Measurements from ENCODE around the gene LRRC74B. TPM values are rescaled to one million over a fixed set of nuclear protein-coding genes. Genes with fewer than 3 reads are reported as not detected.

The LRRC74B gene
- total RNA-seq, 2 experiments from 2014 or later, result not detected

DNA sequence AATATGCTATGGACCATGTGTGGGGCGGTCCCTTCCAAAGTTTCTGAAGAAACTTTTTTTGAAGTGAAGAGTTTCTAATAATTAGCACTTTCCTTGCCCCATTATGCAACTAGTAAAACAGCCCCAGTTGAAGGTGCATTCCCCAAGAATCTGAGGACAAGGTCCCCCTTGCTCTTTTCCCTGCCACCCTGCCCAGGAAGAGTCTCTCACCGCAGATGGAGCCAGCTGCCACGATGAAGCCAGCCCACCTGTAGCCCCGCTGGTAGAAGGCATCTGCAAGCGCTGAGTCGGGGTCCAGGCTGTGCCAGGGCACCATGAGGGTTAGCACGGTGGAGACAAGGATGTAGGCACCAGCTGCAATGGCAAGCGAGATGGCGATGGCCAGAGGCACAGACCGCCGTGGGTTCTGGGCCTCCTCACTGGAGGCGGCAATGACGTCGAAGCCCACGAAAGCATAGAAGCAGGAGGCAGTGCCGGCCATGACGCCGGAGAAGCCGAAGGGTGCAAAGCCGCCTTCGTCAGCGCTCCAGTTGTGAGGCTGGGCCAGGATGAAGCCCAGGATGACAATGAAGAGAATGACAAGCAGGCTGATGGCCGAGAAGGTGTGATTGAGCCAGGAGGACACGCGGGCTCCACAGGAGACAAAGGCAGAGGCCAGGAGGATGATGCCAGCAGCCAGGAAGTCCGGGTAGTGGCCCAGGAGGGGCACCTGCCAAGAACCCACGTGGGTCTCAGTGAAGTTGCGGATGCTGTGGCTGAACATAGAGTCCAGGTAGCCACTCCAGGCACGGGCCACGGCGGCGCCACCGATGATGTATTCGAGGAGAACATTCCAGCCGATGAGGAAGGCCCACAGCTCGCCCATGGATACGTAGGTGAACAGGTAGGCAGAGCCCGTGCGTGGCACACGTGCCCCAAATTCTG is 14.9 kb upstream of the LRRC74B start:
- POLR2A ChIA-PET, result no interaction called here
- no peaks in the 10 kb centered on the region for H3K36me3 Mint-ChIP-seq (ENCODE audit: low read depth)
- H3K4me1 Mint-ChIP-seq (ENCODE audit: low read depth), result peaks cover 4% of the 10 kb centered on the region
- H3K27me3 Mint-ChIP-seq, result peaks cover 21% of the 10 kb centered on the region
- CTCF ChIA-PET, result no interaction called here
- intact Hi-C loops (cut with micrococcal nuclease), result no loop called here
- no peaks in the 10 kb centered on the region for H3K9me3 Mint-ChIP-seq
- no peak overlapping the region for H3K4me3 Mint-ChIP-seq
- ATAC-seq (no peak), DNase-seq (no peak)
- TF ChIP-seq, protein P1, sequence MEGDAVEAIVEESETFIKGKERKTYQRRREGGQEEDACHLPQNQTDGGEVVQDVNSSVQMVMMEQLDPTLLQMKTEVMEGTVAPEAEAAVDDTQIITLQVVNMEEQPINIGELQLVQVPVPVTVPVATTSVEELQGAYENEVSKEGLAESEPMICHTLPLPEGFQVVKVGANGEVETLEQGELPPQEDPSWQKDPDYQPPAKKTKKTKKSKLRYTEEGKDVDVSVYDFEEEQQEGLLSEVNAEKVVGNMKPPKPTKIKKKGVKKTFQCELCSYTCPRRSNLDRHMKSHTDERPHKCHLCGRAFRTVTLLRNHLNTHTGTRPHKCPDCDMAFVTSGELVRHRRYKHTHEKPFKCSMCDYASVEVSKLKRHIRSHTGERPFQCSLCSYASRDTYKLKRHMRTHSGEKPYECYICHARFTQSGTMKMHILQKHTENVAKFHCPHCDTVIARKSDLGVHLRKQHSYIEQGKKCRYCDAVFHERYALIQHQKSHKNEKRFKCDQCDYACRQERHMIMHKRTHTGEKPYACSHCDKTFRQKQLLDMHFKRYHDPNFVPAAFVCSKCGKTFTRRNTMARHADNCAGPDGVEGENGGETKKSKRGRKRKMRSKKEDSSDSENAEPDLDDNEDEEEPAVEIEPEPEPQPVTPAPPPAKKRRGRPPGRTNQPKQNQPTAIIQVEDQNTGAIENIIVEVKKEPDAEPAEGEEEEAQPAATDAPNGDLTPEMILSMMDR (IDR thresholded peaks at IDR 0.05), result no peak
- no peak overlapping the region for H3K27ac Mint-ChIP-seq

GRCh38 chr22:21031545-21032036 is 14.2 kb upstream of the LRRC74B start:
- DNase-seq (no peak), ATAC-seq (no peak)
- Mint-ChIP-seq H3K4me1 (ENCODE audit: low read depth) (peaks cover 2% of the 10 kb centered on the region), H3K4me3 (no peak overlapping the region), H3K27me3 (peaks cover 21% of the 10 kb centered on the region), H3K27ac (no peak overlapping the region), H3K36me3 (ENCODE audit: low read depth) (no peaks in the 10 kb centered on the region), H3K9me3 (no peaks in the 10 kb centered on the region)
- TF ChIP-seq, protein P1 (IDR thresholded peaks at IDR 0.05), result no peak
- ChIA-PET POLR2A (no interaction called here), CTCF (interaction anchor here (1.4 kb wide), 1 partner anchor 71 kb away, joined by 5 read pairs; no protein-coding TSS in a partner anchor)
- intact Hi-C loops (cut with micrococcal nuclease), result no loop called here

DNA sequence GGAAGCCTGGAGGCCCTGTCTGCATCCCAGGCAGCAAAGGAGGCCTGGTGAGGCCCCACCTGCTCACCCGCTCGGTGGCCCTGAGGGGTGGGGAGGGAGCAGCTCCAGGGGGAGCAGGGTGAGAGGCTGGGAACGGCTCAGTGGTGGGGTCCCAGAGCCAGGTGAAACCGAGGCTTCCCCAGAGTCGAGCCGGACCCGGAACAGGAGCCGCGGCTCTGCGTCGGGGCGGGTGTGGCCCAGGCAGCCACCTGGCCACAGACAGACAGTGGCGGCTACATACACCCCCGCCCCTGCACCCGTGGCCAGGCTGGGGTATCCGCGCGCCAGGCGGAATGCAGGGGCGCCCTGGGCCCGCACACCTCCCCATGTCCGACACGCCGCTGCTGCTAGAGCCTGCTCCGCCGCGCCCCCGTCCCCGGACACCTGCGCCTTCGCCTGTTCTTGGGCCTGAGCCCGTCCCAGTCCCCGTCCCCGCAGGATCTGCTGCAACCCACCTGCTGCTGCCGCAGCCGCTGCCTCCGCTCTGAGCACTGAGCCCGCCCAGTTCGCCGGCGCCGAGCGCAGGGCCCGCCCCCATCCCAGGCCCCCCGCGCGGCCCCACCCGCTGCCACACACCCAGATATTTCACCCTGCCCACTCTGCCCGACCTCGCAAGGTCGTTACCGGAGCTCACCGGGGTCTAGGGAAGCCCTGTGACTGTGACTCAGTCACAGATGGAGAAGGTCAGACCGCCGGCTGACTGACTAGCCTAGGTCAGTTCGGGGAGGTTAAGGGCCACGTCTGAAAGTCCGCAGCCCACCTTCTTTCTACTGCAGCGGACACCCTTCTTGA is 13.5 kb upstream of the LRRC74B start, which contains the start of gene SLC7A4:
Gene SLC7A4 (minus strand): TSS at position 525 of the 831 bp plus-strand sequence. CDS start 749 bp downstream, outside the sequence.
- Mint-ChIP-seq H3K27me3 (peaks cover 23% of the 10 kb centered on the region), H3K36me3 (ENCODE audit: low read depth) (no peaks in the 10 kb centered on the region), H3K9me3 (no peaks in the 10 kb centered on the region), H3K4me3 (peak within 1 kb of the TSS; percentile 20), H3K4me1 (ENCODE audit: low read depth) (peaks cover 2% of the 10 kb centered on the region), H3K27ac (no peak within 1 kb of the TSS)
- peak; percentile 61 for ATAC-seq
- no peak for DNase-seq
- intact Hi-C loops (cut with micrococcal nuclease), result no loop called here
- TF ChIP-seq, protein P1 (IDR thresholded peaks at IDR 0.05), result no peak
- POLR2A ChIA-PET, result no interaction called here
- CTCF ChIA-PET, result interaction anchor here (1.0 to 1.4 kb wide), 2 partner anchors 11 to 70 kb away, joined by 4 to 5 read pairs; no protein-coding TSS in a partner anchor

DNA sequence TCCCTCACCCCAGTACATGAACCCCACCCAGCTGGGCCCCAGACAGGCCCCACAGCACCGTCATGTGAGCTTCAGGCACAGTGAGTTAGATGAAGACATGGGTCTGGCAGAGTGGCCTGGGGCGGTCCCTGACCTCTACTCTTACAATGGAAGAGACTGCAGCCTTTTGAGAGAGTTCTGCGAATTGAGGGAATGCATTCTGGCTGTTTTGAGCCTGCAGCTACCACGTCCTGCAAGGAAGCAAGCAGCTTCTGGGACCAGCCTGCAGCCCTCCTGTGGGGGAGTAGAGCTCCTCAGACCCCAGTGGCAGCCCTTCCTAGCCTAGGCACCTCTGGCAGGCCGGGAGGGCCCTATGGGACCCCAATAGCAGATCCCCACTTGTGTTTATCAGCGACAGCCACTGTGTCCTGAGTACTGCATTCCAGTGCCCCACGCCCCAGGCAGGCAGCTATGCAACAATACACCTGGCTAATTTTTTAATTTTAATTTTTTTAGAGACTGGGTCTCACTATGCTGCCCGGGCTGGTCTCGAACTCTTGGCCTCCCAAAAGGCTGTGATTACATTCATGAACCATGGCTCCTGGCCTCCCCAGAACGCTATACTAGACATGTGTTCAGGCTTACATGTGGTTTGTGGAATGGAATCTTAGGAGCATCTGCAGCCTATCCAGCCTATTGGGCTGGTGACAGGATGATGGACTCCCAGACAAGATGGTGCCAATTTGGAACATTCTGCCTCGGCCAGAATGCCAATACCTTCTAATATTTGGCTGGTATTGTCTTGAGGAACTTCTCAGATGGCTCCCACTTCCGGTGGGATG is 12.7 kb upstream of the LRRC74B start:
- intact Hi-C loops (cut with micrococcal nuclease), result no loop called here
- ChIA-PET CTCF (interaction anchor here (1.0 to 1.4 kb wide), 3 partner anchors 12 to 70 kb away, joined by 3 to 5 read pairs (median 4); no protein-coding TSS in a partner anchor), POLR2A (no interaction called here)
- Mint-ChIP-seq H3K27ac (no peak overlapping the region), H3K27me3 (peaks cover 25% of the 10 kb centered on the region), H3K9me3 (no peaks in the 10 kb centered on the region), H3K4me1 (ENCODE audit: low read depth) (peaks cover 2% of the 10 kb centered on the region), H3K36me3 (ENCODE audit: low read depth) (no peaks in the 10 kb centered on the region), H3K4me3 (no peak overlapping the region)
- TF ChIP-seq, protein P1 (IDR thresholded peaks at IDR 0.05), result no peak
- DNase-seq (no peak), ATAC-seq (no peak)

Data from activated CD8-positive, alpha-beta T cell treated with anti-CD3 and anti-CD28 coated beads for 36 hours (primary cell).